Nephron progenitor cell (in vitro differentiated cells): ENCODE measurements around the gene SERPINC1.
A peak's percentile ranks its signal among the peaks of the same experiment; 100 is the strongest.
"Not testable (repeated sequence)": the region's sequence is repeated elsewhere in the genome, so short reads cannot be mapped to it uniquely, and the experiment has no call there.

Experiments
- DNase-seq: peaks from one replicate; pipeline ENCODE4 v3.0.0; 2021
- H3K27ac Mint-ChIP-seq: 2 replicates; pipeline ENCODE4 v1.8.0; 2021; ENCODE audit warnings: mild to moderate bottlenecking, moderate library complexity, mixed read lengths
- H3K27me3 Mint-ChIP-seq: 2 replicates; pipeline ENCODE4 v1.8.0; 2021; ENCODE audit warnings: mild to moderate bottlenecking, low read depth, mixed read lengths; ENCODE audit not compliant: poor library complexity
- H3K36me3 Mint-ChIP-seq: 2 replicates; pipeline ENCODE4 v1.8.0; 2021; ENCODE audit warnings: low read depth, mixed read lengths
- H3K4me1 Mint-ChIP-seq: 2 replicates; pipeline ENCODE4 v1.8.0; 2021; ENCODE audit warnings: mixed read lengths
- H3K4me3 Mint-ChIP-seq: 2 replicates; pipeline ENCODE4 v1.8.0; 2021; ENCODE audit warnings: mild to moderate bottlenecking, moderate library complexity, mixed read lengths
- H3K9me3 Mint-ChIP-seq: 2 replicates; pipeline ENCODE4 v1.8.0; 2021; ENCODE audit warnings: mild to moderate bottlenecking, moderate library complexity, mixed read lengths
- CTCF ChIP-seq: fragments of 200-600 bp; sonication (generic); IDR thresholded peaks from 2 replicates; pipeline ENCODE4 v1.5.0; 2021; ENCODE audit warnings: antibody characterized with exemption

SERPINC1 gene

GRCh38 chr1:173888749-173889148 is 28.4 kb downstream of the SERPINC1 start:
- Mint-ChIP-seq H3K4me1 (no peaks in the 10 kb centered on the region), H3K9me3 (no peaks in the 10 kb centered on the region), H3K27me3 (no peaks in the 10 kb centered on the region), H3K27ac (no peak overlapping the region), H3K36me3 (peaks cover 19% of the 10 kb centered on the region), H3K4me3 (no peak overlapping the region)
- DNase-seq: no peak
- TF ChIP-seq CTCF: no peak

- no peaks in the 10 kb centered on the region for H3K4me1 Mint-ChIP-seq
- no peak for TF ChIP-seq CTCF
- H3K27me3 Mint-ChIP-seq: no peaks in the 10 kb centered on the region
- no peak overlapping the region for H3K4me3 Mint-ChIP-seq
- peaks cover 18% of the 10 kb centered on the region for H3K36me3 Mint-ChIP-seq
- DNase-seq: no peak
- H3K27ac Mint-ChIP-seq: no peak overlapping the region
- no peaks in the 10 kb centered on the region for H3K9me3 Mint-ChIP-seq
Measured at GRCh38 chr1:173887627-173888026, 29.5 kb downstream of the SERPINC1 start.

- Mint-ChIP-seq H3K4me3 (no peak overlapping the region), H3K4me1 (no peaks in the 10 kb centered on the region), H3K27ac (no peak overlapping the region), H3K9me3 (no peaks in the 10 kb centered on the region), H3K36me3 (peaks cover 18% of the 10 kb centered on the region), H3K27me3 (no peaks in the 10 kb centered on the region)
- TF ChIP-seq CTCF: no peak
- DNase-seq: no peak
Measured at GRCh38 chr1:173886746-173887611, 30.1 kb downstream of the SERPINC1 start.

DNA sequence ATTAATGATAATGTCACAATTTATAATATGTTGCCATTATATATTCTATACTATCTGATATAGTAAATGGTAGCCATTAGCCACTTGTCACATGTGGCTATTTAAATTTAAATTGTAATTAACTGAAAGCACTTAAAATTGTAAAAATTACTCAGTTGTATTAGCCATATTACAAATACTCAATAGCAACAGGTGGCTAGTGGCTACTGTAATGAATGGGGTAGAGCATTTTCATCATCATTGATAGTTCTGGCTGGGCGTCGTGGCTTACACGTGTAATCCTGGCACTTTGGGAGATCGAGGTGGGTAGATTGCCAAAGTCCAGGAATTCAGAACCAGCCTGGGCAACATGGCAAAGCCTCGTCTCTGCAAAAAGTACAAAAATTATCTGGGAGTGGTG is 32.4 kb downstream of the SERPINC1 start:
- H3K4me1 Mint-ChIP-seq: no peaks in the 10 kb centered on the region
- no peak for DNase-seq
- no peaks in the 10 kb centered on the region for H3K27me3 Mint-ChIP-seq
- H3K4me3 Mint-ChIP-seq: no peak overlapping the region
- H3K27ac Mint-ChIP-seq: peak overlapping the region; percentile 65
- TF ChIP-seq CTCF: no peak
- H3K36me3 Mint-ChIP-seq: peaks cover 31% of the 10 kb centered on the region
- H3K9me3 Mint-ChIP-seq: no peaks in the 10 kb centered on the region

GRCh38 chr1:173881117-173881516 is 36.0 kb downstream of the SERPINC1 start:
- H3K27me3 Mint-ChIP-seq, H3K9me3 Mint-ChIP-seq, H3K27ac Mint-ChIP-seq, H3K4me1 Mint-ChIP-seq, DNase-seq, H3K4me3 Mint-ChIP-seq: not testable (repeated sequence)
- peaks cover 40% of the 10 kb centered on the region for H3K36me3 Mint-ChIP-seq

GRCh38 chr1:173878251-173878650 is 38.9 kb downstream of the SERPINC1 start:
- H3K4me1 Mint-ChIP-seq: no peaks in the 10 kb centered on the region
- peaks cover 52% of the 10 kb centered on the region for H3K36me3 Mint-ChIP-seq
- no peak for TF ChIP-seq CTCF
- DNase-seq: no peak
- no peaks in the 10 kb centered on the region for H3K9me3 Mint-ChIP-seq
- peak overlapping the region; percentile 10 for H3K27ac Mint-ChIP-seq
- H3K27me3 Mint-ChIP-seq: no peaks in the 10 kb centered on the region
- H3K4me3 Mint-ChIP-seq: no peak overlapping the region
